AG04449 (cell line): ENCODE results near the gene ANKS1B.

Source experiments
- CTCF ChIA-PET: fragments of 350-600 bp; formaldehyde crosslinking; extraction: SDS; loops from one replicate; lab custom pipeline; 2021; ENCODE audit warnings: antibody characterized with exemption; lab: Yijun Ruan, JAX
- POLR2A ChIA-PET: fragments of 400-600, 350-600 bp; formaldehyde crosslinking; extraction: SDS; loops from one replicate; lab custom pipeline; 2020; ENCODE audit warnings: antibody characterized with exemption, inconsistent platforms; lab: Yijun Ruan, JAX
- DNase-seq: peaks from one replicate; pipeline ENCODE4 v3.0.0-alpha.2; 2010; ENCODE audit warnings: low read depth, low spot score
- H3K4me3 ChIP-seq: 2 replicates; pipeline ENCODE4 v1.5.1; 2011; ENCODE audit warnings: low read depth, mild to moderate bottlenecking, control low read depth, low read length
- TF ChIP-seq, protein P1 (sequence below): IDR thresholded peaks from one replicate; pipeline ENCODE4 v1.5.1; 2011; ENCODE audit warnings: mild to moderate bottlenecking, moderate library complexity, low read length, control low read depth, inconsistent platforms; ENCODE audit not compliant: insufficient read depth; ENCODE audit errors: missing control alignments

ANKS1B gene

DNA sequence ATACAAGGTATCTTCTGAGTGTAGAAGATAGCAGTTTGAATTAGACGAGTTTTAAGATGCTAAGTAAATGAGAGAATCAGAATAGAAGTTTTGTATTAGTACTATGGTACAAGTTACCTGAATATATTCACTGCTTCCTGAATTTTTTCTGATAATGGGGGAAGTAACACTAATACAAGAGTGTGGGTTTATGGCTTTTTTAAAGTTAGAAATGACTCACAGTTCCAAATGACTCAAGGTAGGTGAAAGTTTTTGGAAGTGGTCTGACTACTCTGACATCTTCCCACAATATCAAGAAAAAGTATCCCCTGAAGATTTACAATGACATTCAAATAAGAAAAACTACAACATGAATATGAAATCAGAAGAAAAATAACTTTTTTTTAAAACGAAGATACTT, 460.9 kb downstream of the ANKS1B start:
- CTCF ChIA-PET = no interaction called here
- TF ChIP-seq, protein P1, sequence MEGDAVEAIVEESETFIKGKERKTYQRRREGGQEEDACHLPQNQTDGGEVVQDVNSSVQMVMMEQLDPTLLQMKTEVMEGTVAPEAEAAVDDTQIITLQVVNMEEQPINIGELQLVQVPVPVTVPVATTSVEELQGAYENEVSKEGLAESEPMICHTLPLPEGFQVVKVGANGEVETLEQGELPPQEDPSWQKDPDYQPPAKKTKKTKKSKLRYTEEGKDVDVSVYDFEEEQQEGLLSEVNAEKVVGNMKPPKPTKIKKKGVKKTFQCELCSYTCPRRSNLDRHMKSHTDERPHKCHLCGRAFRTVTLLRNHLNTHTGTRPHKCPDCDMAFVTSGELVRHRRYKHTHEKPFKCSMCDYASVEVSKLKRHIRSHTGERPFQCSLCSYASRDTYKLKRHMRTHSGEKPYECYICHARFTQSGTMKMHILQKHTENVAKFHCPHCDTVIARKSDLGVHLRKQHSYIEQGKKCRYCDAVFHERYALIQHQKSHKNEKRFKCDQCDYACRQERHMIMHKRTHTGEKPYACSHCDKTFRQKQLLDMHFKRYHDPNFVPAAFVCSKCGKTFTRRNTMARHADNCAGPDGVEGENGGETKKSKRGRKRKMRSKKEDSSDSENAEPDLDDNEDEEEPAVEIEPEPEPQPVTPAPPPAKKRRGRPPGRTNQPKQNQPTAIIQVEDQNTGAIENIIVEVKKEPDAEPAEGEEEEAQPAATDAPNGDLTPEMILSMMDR = no peak
- POLR2A ChIA-PET = no interaction called here
- DNase-seq = no peak
- H3K4me3 ChIP-seq = no peak overlapping the region

DNA sequence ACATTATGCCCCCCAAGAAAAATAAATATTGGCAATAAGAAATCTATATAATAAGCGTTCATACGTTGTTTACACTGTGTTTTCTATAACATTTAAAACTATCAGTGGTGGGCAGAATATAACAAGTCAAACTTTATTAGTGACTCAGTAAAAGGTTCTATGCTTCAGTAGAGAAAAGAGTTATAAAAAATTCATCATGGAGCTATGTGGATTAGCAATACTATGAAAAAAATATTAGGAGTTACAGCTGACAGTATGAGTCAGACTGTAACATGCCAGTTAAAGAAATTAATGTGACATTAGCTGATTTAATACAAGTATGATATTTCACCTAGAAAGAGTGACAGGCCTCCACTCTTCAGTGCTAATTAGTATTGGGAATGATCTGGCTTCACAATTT, 462.3 kb downstream of the ANKS1B start:
- CTCF ChIA-PET = no interaction called here

DNA sequence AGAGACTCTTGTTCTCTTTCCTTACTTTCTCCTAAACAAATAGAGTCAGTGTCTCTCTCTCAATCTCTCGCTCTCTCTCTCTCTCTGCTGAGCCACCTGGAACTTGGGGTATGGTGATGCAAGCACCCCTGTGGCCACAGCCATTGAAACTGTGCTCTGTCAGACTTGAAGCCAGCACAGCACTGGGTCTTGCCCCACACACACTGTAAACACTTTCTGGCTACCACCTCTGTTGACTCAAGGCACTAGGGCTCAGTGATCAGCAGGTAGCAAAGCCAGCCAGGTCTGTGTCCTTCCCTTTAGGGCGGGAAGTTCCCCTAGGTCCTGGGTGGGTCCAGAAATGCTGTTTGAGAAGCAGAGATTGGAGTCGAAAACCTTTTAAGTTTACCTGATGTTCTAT, 463.1 kb downstream of the ANKS1B start:
- no peak for DNase-seq
- POLR2A ChIA-PET = no interaction called here
- CTCF ChIA-PET = no interaction called here
- H3K4me3 ChIP-seq = no peak overlapping the region
- TF ChIP-seq, protein P1 = no peak

More for the DNA sequence above, 462.3 kb downstream of the ANKS1B start:
- POLR2A ChIA-PET = no interaction called here
- TF ChIP-seq, protein P1 = no peak
- DNase-seq = no peak
- no peak overlapping the region for H3K4me3 ChIP-seq

DNA sequence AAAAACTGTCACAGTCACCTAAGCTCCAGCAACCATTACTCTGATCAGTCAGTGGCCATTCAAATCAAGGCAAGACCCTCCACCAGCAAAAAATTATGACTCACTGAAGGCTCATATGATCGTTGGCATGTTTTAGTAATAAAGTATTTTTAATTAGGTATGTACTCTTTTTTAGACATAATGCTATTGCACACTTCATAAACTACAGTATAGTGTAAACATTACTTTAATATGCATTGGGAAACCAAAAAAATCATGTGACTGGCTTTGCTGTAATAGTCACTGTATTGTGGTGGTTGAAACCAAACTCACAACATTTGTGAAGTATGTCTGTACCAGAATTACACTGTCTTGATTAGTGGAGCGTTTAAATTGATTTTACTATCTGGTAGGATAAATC, 471.7 kb downstream of the ANKS1B start:
- POLR2A ChIA-PET = no interaction called here
- CTCF ChIA-PET = no interaction called here
- DNase-seq = no peak
- no peak overlapping the region for H3K4me3 ChIP-seq
- TF ChIP-seq, protein P1 = no peak

DNA sequence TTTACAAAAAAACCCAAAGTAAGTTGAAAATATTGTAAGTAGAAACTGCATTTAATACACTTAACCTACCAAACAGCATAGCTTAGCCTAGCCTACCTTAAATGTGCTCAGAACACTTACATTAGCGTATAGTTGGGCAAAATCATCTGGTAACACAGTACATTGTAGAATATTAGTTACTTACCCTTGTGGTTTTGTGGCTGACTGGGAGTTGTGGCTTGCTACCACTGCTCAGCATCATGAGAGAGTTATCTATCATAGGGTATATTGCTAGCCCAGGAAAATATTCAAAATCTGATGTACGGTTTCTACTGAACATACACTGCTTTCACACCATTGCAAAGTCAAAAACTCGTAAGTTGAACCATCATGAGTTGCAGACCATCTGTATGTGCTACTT, 478.9 kb downstream of the ANKS1B start:
- ChIA-PET POLR2A (no interaction called here), CTCF (no interaction called here)
- no peak for DNase-seq
- TF ChIP-seq, protein P1 = no peak
- no peak overlapping the region for H3K4me3 ChIP-seq

DNA sequence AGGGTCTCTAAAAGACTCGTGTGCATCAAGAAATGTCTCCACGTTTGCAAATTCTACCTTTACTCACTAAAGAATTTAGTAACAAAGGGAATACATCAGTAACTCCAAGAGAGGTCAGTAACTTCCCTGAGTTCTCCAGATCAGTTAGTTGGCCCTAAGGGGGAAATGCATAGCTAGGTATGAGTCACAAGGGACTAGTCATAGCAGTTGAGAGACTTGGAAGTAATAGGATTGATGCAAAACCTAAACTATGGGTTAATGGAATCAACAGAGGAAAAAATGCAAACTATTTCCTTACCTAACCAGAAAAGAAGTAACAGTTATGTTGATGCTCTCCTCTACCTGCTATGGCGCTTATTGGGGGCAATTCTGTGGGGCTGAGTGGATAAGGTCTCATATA, 486.0 kb downstream of the ANKS1B start:
- TF ChIP-seq, protein P1 = no peak
- H3K4me3 ChIP-seq = no peak overlapping the region
- ChIA-PET POLR2A (no interaction called here), CTCF (no interaction called here)
- peak; percentile 16 for DNase-seq
